HepG2 (cell line): ENCODE results near the gene GSTA5. TPM values are rescaled to one million over a fixed set of nuclear protein-coding genes. Genes with fewer than 3 reads are reported as not detected.

ENCODE experiments used
- ATAC-seq: fragments of 200-7000 bp; cut with Tn5 transposase; 3 replicates; pipeline ENCODE4 v1.9.1; 2020; ENCODE audit warnings: mild to moderate bottlenecking, moderate library complexity
- BruUV-seq: library from RNA; stranded (reverse); fragments of 400-500 nt; replicated peaks from 2 replicates; lab custom pipeline; 2021; lab: Mats Ljungman, UMichigan
- CTCF ChIA-PET: fragments of 300-600 bp; formaldehyde crosslinking; extraction: SDS; loops from one replicate; lab custom pipeline; 2021; ENCODE audit warnings: low total read pairs, inconsistent platforms, low intra/inter-chr PET ratio; lab: Yijun Ruan, JAX
- POLR2A ChIA-PET: fragments of 350-600 bp; sonication (Branson Sonifier 250); formaldehyde crosslinking; loops from one replicate; lab custom pipeline; 2020; ENCODE audit warnings: antibody characterized with exemption, inconsistent platforms; lab: Yijun Ruan, JAX
- DNase-seq: peaks from one replicate; pipeline ENCODE4 v3.0.0-alpha.2; 2015; ENCODE audit warnings: low spot score
- FAIRE-seq: peaks from 3 replicates; lab custom pipeline; 2011; peaks lifted over from hg19 to GRCh38; lab: Jason Lieb, UNC
- H2AFZ ChIP-seq: one replicate; pipeline ENCODE4 v1.6.1; 2011; ENCODE audit warnings: low read length, inconsistent platforms
- H3K27ac ChIP-seq: fragments of 300-600 bp; 3 replicates; pipeline ENCODE4 v1.8.0; 2011; ENCODE audit warnings: mixed run types, mild to moderate bottlenecking, mixed read lengths, low read length, inconsistent platforms; ENCODE audit not compliant: insufficient read depth; ENCODE audit errors: extremely low read length
- H3K27me3 ChIP-seq, 2 experiments: fragments of 200-600 bp in 1 of 2; 2 replicates in 1 of 2; 3 replicates in 1 of 2; pipeline versions ENCODE4 v1.6.0 to v1.8.0; 2011; ENCODE audit warnings: low read length in 2 of 2, mild to moderate bottlenecking in 2 of 2, moderate library complexity in 2 of 2, inconsistent platforms in 1 of 2; ENCODE audit not compliant: insufficient read depth in 2 of 2, control insufficient read depth in 1 of 2
- H3K36me3 ChIP-seq, 2 experiments: fragments of 200-600 bp in 1 of 2; replicated peaks in 1 of 2; 2 replicates in 1 of 2; 3 replicates in 1 of 2; pipeline versions ENCODE4 v1.5.1 to v1.8.0; 2011; ENCODE audit warnings: low read length in 2 of 2, inconsistent platforms in 1 of 2; ENCODE audit not compliant: insufficient read depth in 2 of 2, control insufficient read depth in 1 of 2
- H3K4me1 ChIP-seq: 2 replicates; pipeline ENCODE4 v1.5.1; 2012; ENCODE audit warnings: low read length, inconsistent platforms; ENCODE audit not compliant: insufficient read depth
- H3K4me2 ChIP-seq: 2 replicates; pipeline ENCODE4 v1.6.0; 2011; ENCODE audit warnings: low read depth, low read length, inconsistent platforms
- H3K4me3 ChIP-seq, 3 experiments: fragments of 200-600 bp in 1 of 3; sonication (generic), shearing (Covaris generic) in 1 of 3; replicated peaks in 1 of 3; 2 replicates each; pipeline ENCODE4 v1.5.1; 2011 to 2016; ENCODE audit warnings: low read length in 3 of 3, inconsistent platforms in 2 of 3, low read depth in 2 of 3, mild to moderate bottlenecking in 2 of 3, control low read depth in 1 of 3, mixed read lengths in 1 of 3; ENCODE audit not compliant: insufficient read depth in 1 of 3
- H3K79me2 ChIP-seq: one replicate; pipeline ENCODE4 v1.6.1; 2011; ENCODE audit warnings: low read length, inconsistent platforms; ENCODE audit not compliant: insufficient read depth
- H3K9ac ChIP-seq: 2 replicates; pipeline ENCODE4 v1.6.0; 2011; ENCODE audit warnings: mild to moderate bottlenecking, low read depth, low read length, inconsistent platforms; ENCODE audit not compliant: insufficient read depth
- H3K9me3 ChIP-seq: 2 replicates; pipeline ENCODE4 v1.5.1; 2012; ENCODE audit warnings: mild to moderate bottlenecking, low read length
- H4K20me1 ChIP-seq: 2 replicates; pipeline ENCODE4 v1.6.0; 2011; ENCODE audit warnings: inconsistent platforms, mild to moderate bottlenecking, low read length, moderate library complexity; ENCODE audit not compliant: insufficient read depth
- GABPB1 ChIP-seq: IDR thresholded peaks from 2 replicates; pipeline ENCODE4 v1.6.1; 2016; ENCODE audit warnings: mild to moderate bottlenecking, missing genetic modification reagents, moderate library complexity, missing compliant biosample characterization
- NKX3-1 ChIP-seq: sonication (generic); formaldehyde crosslinking; IDR thresholded peaks from 2 replicates; pipeline ENCODE4 v1.5.0; 2020; ENCODE audit warnings: missing genetic modification reagents
- SIX4 ChIP-seq: sonication (generic); formaldehyde crosslinking; IDR thresholded peaks from 2 replicates; pipeline ENCODE4 v1.4.0; 2020; ENCODE audit warnings: missing genetic modification reagents
- SPEN ChIP-seq: sonication (generic); formaldehyde crosslinking; IDR thresholded peaks from 2 replicates; pipeline ENCODE4 v1.5.1; 2020; ENCODE audit warnings: low read depth, mild to moderate bottlenecking, missing genetic modification reagents
- TOPORS ChIP-seq: sonication (generic); formaldehyde crosslinking; IDR thresholded peaks from 2 replicates; pipeline ENCODE4 v1.8.0; 2023; ENCODE audit warnings: mild to moderate bottlenecking, missing genetic modification reagents
- ZBTB39 ChIP-seq: sonication (generic); formaldehyde crosslinking; IDR thresholded peaks from 2 replicates; pipeline ENCODE4 v1.5.0; 2020; ENCODE audit warnings: missing genetic modification reagents
- ZNF121 ChIP-seq: sonication (generic); formaldehyde crosslinking; IDR thresholded peaks from 2 replicates; pipeline ENCODE4 v1.5.0; 2020; ENCODE audit warnings: mild to moderate bottlenecking, missing genetic modification reagents
- ZNF318 ChIP-seq: sonication (generic); formaldehyde crosslinking; IDR thresholded peaks from 2 replicates; pipeline ENCODE4 v1.4.0; 2020; ENCODE audit warnings: mild to moderate bottlenecking, missing genetic modification reagents
- ZNF678 ChIP-seq: sonication (generic); formaldehyde crosslinking; IDR thresholded peaks from 2 replicates; pipeline ENCODE4 v1.4.0; 2020; ENCODE audit warnings: mild to moderate bottlenecking, missing genetic modification reagents
- WGBS: methylation state at CpG from one replicate; pipeline ENCODE4 v1.1.6; 2017; ENCODE audit warnings: low lambda C conversion rate; 5-methylcytosine and 5-hydroxymethylcytosine counted together
- in situ Hi-C: cut with HindIII; loops from 2 replicates; pipeline ENCODE4 v1.10.0; 2017; ENCODE audit warnings: low pct_unique_long_range_greater_than_20kb; ENCODE audit not compliant: extremely low pct_ligation_motif_present
- intact Hi-C: fragments of 100-400 bp; cut with micrococcal nuclease; formaldehyde crosslinking; loops from one replicate; pipeline ENCODE4 v1.10.0; 2022; ENCODE audit not compliant: unreplicated experiment
- polyA plus RNA-seq, 8 experiments: library from polyadenylated mRNA; depleted of rRNA in 3 of 8; stranded (reverse) in 7 of 8; unstranded in 1 of 8; fragments of >200 nt; fragmentation: Illumina TruSeq in 4 of 8; extraction: Trizol in 4 of 8; gene quantifications; 2 replicates each; pipeline versions ENCODE4 v1.2.1 to v1.2.3, GENCODE V29; 2011 to 2016; ENCODE audit warnings: low read depth in 4 of 8, missing spikeins in 1 of 8, mixed read lengths in 1 of 8; ENCODE audit not compliant: insufficient read depth in 1 of 8
- total RNA-seq, 5 experiments: library from RNA; depleted of rRNA; stranded (reverse); fragments of >200 nt; fragmentation: Illumina TruSeq; extraction: Trizol; gene quantifications; 2 replicates each; pipeline ENCODE4 v1.2.3, GENCODE V29; 2016; ENCODE audit warnings: low read depth in 1 of 5
- TF ChIP-seq, protein P1 (sequence below): IDR thresholded peaks from 2 replicates; pipeline ENCODE4 v1.6.1; 2012; ENCODE audit warnings: low read depth, low read length, improper control_type of control experiment

GSTA5 gene
- total and polyA plus RNA-seq, 2 of the 13 experiments (the other 11 are each of a cell fraction or from before 2014, with no cell fraction given), result not detected

GRCh38 chr6:52787917-52788316 lies 52.7 kb downstream of the GSTA5 start (continued):
- TF ChIP-seq, protein P1, sequence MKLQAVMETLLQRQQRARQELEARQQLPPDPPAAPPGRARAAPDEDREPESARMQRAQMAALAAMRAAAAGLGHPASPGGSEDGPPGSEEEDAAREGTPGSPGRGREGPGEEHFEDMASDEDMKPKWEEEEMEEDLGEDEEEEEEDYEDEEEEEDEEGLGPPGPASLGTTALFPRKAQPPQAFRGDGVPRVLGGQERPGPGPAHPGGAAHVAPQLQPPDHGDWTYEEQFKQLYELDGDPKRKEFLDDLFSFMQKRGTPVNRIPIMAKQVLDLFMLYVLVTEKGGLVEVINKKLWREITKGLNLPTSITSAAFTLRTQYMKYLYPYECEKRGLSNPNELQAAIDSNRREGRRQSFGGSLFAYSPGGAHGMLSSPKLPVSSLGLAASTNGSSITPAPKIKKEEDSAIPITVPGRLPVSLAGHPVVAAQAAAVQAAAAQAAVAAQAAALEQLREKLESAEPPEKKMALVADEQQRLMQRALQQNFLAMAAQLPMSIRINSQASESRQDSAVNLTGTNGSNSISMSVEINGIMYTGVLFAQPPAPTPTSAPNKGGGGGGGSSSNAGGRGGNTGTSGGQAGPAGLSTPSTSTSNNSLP, result peak; percentile 46; the same call in 1 of the 2 replicates
- TF ChIP-seq, all 625 proteins: peak for 29

DNA sequence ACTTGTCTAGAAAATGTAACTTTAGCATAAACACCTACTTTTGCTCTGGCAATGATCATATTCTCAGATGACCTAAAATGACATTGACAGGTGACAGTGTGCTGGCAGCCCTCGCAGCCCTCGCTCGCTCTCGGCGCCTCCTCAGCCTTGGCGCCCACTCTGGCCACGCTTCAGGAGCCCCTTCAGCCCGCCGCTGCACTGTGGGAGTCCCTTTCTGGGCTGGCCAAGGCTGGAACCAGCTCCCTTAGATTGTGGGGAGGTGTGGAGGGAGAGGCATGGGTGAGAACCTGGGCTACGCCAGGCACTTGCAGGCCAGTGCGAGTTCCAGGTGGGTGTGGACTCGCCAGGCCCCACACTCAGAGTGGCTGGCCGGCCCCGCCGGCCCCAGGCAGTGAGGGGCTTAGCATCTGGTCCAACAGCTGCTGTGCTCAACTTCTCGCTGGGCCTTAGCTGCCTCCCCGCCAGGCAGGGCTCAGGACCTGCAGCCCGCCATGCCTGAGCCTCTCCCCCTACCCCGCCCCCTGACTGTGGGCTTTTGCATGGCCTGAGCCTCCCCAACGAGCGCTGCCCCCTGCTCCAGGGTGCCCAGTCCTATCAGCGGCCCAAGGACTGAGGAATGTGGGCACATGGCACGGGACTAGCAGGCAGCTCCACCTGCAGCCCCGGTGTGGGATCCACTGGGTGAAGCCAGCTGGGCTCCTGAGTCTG lies 54.2 kb downstream of the GSTA5 start:
- DNase-seq (no peak), FAIRE-seq (no peak), ATAC-seq (no peak)
- Histone ChIP-seq H3K4me3 (no peak overlapping the region), H4K20me1 (no peaks in the 10 kb centered on the region), H3K27ac (peak overlapping the region; percentile 52), H3K9ac (no peak overlapping the region), H3K36me3 (no peaks in the 10 kb centered on the region), H3K4me1 (peaks cover 75% of the 10 kb centered on the region), H2AFZ (no peak overlapping the region), H3K79me2 (no peaks in the 10 kb centered on the region), H3K9me3 (no peaks in the 10 kb centered on the region), H3K4me2 (no peak overlapping the region), H3K27me3 (no peaks in the 10 kb centered on the region)
- intact Hi-C loops, result no loop called here
- in situ Hi-C loops, result loop anchor here (5.0 kb wide), 1 partner anchor 41 kb away; no protein-coding TSS in a partner anchor
- 97% methylated on average over 20 of the region's 24 CpGs for WGBS
- BruUV-seq, result no TSS peak
- POLR2A ChIA-PET, result interaction anchor here (2.2 to 2.6 kb wide), 2 partner anchors 10 to 61 kb away, joined by 9 to 10 read pairs; no protein-coding TSS in a partner anchor
- CTCF ChIA-PET, result no interaction called here
- no peak for TF ChIP-seq NKX3-1
- no peak for TF ChIP-seq ZNF121 (CRISPR knock-in tag)
- no peak for TF ChIP-seq TOPORS
- TF ChIP-seq SPEN (CRISPR knock-in tag), result no peak
- no peak for TF ChIP-seq SIX4 (CRISPR knock-in tag)
- peak; percentile 15; the same call in 1 of the 2 replicates for TF ChIP-seq GABPB1 (CRISPR knock-in tag)
- no peak for TF ChIP-seq ZNF678
- 0 out of 2 replicates have a peak, but pooled peaks have one; percentile 39 for TF ChIP-seq ZNF318 (CRISPR knock-in tag)
- no peak for TF ChIP-seq ZBTB39 (CRISPR knock-in tag)
